Activated B cell treated with CpG ODN at 0.5 μM for 24 hours (primary cell): ENCODE measurements around the gene HCST. TPM values are rescaled to one million over a fixed set of nuclear protein-coding genes. Genes with fewer than 3 reads are reported as not detected.

Experiments
- ATAC-seq: fragments of 200-7000 bp; cut with Tn5 transposase; one replicate; pipeline ENCODE4 v1.10.0; 2021; ENCODE audit warnings: low read depth, mild to moderate bottlenecking, moderate library complexity
- CTCF ChIA-PET: fragments of 350-600 bp; sonication (Branson Sonifier 250); formaldehyde crosslinking; loops from one replicate; lab custom pipeline; 2021; ENCODE audit warnings: antibody characterized with exemption; lab: Charles Lee
- POLR2A ChIA-PET: fragments of 350-600 bp; sonication (Branson Sonifier 250); formaldehyde crosslinking; loops from one replicate; lab custom pipeline; 2021; ENCODE audit warnings: antibody characterized with exemption; lab: Charles Lee
- DNase-seq: peaks from one replicate; pipeline ENCODE4 v3.0.0; 2022
- H3K27ac Mint-ChIP-seq: one replicate; pipeline ENCODE4 v1.8.0; 2020; ENCODE audit warnings: mixed read lengths
- H3K27me3 Mint-ChIP-seq: one replicate; pipeline ENCODE4 v1.8.0; 2021; ENCODE audit warnings: mixed read lengths
- H3K36me3 Mint-ChIP-seq: one replicate; pipeline ENCODE4 v1.8.0; 2021; ENCODE audit warnings: low read depth, mixed read lengths
- H3K4me1 Mint-ChIP-seq: one replicate; pipeline ENCODE4 v1.8.0; 2021; ENCODE audit warnings: mixed read lengths
- H3K4me3 Mint-ChIP-seq: one replicate; pipeline ENCODE4 v1.8.0; 2020; ENCODE audit warnings: mild to moderate bottlenecking, mixed read lengths
- H3K9me3 Mint-ChIP-seq: one replicate; pipeline ENCODE4 v1.8.0; 2020; ENCODE audit warnings: mixed read lengths
- CTCF ChIP-seq: fragments of 200-600 bp; IDR thresholded peaks from one replicate; pipeline ENCODE4 v1.8.0; 2022; ENCODE audit warnings: antibody characterized with exemption, mild to moderate bottlenecking
- intact Hi-C: fragments of 100-400 bp; cut with micrococcal nuclease; formaldehyde crosslinking; loops from one replicate; pipeline ENCODE4 v1.15.1; 2024
- total RNA-seq: library from RNA; stranded (reverse); gene quantifications from 2 replicates; pipeline ENCODE4 v1.2.3, GENCODE V29; 2022

The HCST gene
- total RNA-seq, 1 donor from 2014 or later, result 2.9 TPM

- DNase-seq (no peak), ATAC-seq (no peak)
- Mint-ChIP-seq H3K36me3 (no peaks in the 10 kb centered on the region), H3K27me3 (peaks cover 15% of the 10 kb centered on the region), H3K9me3 (no peaks in the 10 kb centered on the region), H3K27ac (no peak overlapping the region), H3K4me3 (no peak overlapping the region), H3K4me1 (peaks cover 19% of the 10 kb centered on the region)
- TF ChIP-seq CTCF, result no peak
- ChIA-PET POLR2A (no interaction called here), CTCF (no interaction called here)
- intact Hi-C loops, result no loop called here
These were observed 38.5 kb downstream of the HCST start for GRCh38 chr19:35940839-35941238.

- Mint-ChIP-seq H3K4me3 (no peak overlapping the region), H3K4me1 (peaks cover 12% of the 10 kb centered on the region), H3K36me3 (no peaks in the 10 kb centered on the region), H3K9me3 (no peaks in the 10 kb centered on the region), H3K27me3 (peaks cover 12% of the 10 kb centered on the region), H3K27ac (no peak overlapping the region)
- intact Hi-C loops, result no loop called here
- ATAC-seq (no peak), DNase-seq (no peak)
- POLR2A ChIA-PET, result no interaction called here
- TF ChIP-seq CTCF, result no peak
- CTCF ChIA-PET, result no interaction called here
These were observed 39.9 kb downstream of the HCST start for GRCh38 chr19:35942235-35942634.

- H3K4me1 Mint-ChIP-seq, result no peaks in the 10 kb centered on the region
- H3K27ac Mint-ChIP-seq, result no peak overlapping the region
- no peak for TF ChIP-seq CTCF
- H3K9me3 Mint-ChIP-seq, result no peaks in the 10 kb centered on the region
- CTCF ChIA-PET, result no interaction called here
- H3K27me3 Mint-ChIP-seq, result peaks cover 3% of the 10 kb centered on the region
- DNase-seq, result no peak
- intact Hi-C loops, result no loop called here
- no peak for ATAC-seq
- POLR2A ChIA-PET, result interaction anchor here (0.7 kb wide), 2 partner anchors 43 to 60 kb away, joined by 3 to 4 read pairs; no protein-coding TSS in a partner anchor
- H3K4me3 Mint-ChIP-seq, result no peak overlapping the region
- H3K36me3 Mint-ChIP-seq, result no peaks in the 10 kb centered on the region
These were observed 41.3 kb downstream of the HCST start for GRCh38 chr19:35943321-35944301.

- no peaks in the 10 kb centered on the region for H3K36me3 Mint-ChIP-seq
- no peak for DNase-seq
- no peaks in the 10 kb centered on the region for H3K9me3 Mint-ChIP-seq
- CTCF ChIA-PET, result no interaction called here
- no peak overlapping the region for H3K27ac Mint-ChIP-seq
- H3K4me3 Mint-ChIP-seq, result no peak overlapping the region
- TF ChIP-seq CTCF, result no peak
- POLR2A ChIA-PET, result interaction anchor here (0.7 kb wide), 1 partner anchor 61 kb away, joined by 4 read pairs; no protein-coding TSS in a partner anchor
- H3K27me3 Mint-ChIP-seq, result peaks cover 4% of the 10 kb centered on the region
- ATAC-seq, result no peak
- H3K4me1 Mint-ChIP-seq, result no peaks in the 10 kb centered on the region
- intact Hi-C loops, result no loop called here
These were observed 42.2 kb downstream of the HCST start for GRCh38 chr19:35944556-35944955.

- intact Hi-C loops, result no loop called here
- Mint-ChIP-seq H3K27me3 (peaks cover 4% of the 10 kb centered on the region), H3K9me3 (no peaks in the 10 kb centered on the region), H3K4me1 (no peaks in the 10 kb centered on the region), H3K36me3 (no peaks in the 10 kb centered on the region), H3K27ac (no peak overlapping the region), H3K4me3 (no peak overlapping the region)
- ChIA-PET CTCF (no interaction called here), POLR2A (no interaction called here)
- DNase-seq, result no peak
- ATAC-seq, result no peak
- TF ChIP-seq CTCF, result no peak
These were observed 42.9 kb downstream of the HCST start for GRCh38 chr19:35945121-35945790.
